ENCODE measurements around the gene ZFYVE28. TPM values are rescaled to one million over a fixed set of nuclear protein-coding genes. Genes with fewer than 3 reads are reported as not detected.
A peak's percentile ranks its signal among the peaks of the same experiment; 100 is the strongest.

The ZFYVE28 gene
- total RNA-seq, 1 donor from 2014 or later = 5.9 TPM

DNA sequence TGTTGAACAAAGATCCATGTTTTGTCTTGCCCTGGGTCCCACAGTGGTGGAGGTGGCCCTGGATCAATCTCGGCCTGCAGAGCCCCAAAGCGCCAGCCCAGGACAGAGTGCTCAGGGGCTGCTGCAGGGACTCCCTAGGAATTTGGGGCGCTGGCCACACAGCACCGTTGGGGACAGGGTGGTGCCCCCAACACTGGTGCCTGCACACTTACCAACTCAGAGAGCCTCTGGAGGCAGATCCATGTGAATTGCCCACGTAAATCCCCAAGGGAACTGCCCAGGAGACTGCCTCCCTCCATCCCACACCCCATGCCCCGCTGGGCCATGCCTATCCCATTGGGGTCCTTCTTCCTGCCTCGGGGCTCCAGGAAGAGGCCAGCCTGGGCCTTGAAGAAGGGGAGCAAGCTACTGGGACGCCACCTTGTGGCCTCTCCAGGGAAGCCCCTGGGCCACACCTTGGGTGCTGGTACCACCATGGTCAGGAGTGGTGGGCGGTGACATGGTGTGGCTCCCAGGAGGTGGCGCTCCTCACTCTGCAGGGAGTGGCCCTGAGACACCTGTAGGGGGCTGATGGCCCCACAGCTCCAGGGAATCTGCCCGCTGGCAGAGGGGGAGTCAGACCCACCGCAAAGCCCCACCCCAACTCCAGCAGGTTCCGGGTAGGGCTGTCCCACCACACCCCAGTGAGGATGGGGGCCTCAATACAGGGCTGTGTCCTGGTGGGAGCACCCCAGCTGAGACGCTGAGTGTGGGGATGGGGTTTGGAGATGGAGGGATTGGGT, 23.1 kb upstream of the ZFYVE28 start:
- H3K27ac Mint-ChIP-seq = no peak overlapping the region
- no peaks in the 10 kb centered on the region for H3K36me3 Mint-ChIP-seq (ENCODE audit: low read depth)
- DNase-seq (peak; percentile 61), ATAC-seq (ENCODE audit: low read depth) (peak; percentile 100)
- H3K27me3 Mint-ChIP-seq = no peaks in the 10 kb centered on the region
- intact Hi-C loops (cut with micrococcal nuclease) = loop anchor here (1.0 to 2.0 kb wide), 7 partner anchors 21 to 221 kb away; partner anchors contain the start of genes CFAP99, RNF4 and ZFYVE28
- ChIA-PET POLR2A (interaction anchor here (0.6 to 0.7 kb wide), 2 partner anchors 94 kb away, joined by 3 read pairs; no protein-coding TSS in a partner anchor), CTCF (interaction anchor here (1.0 to 5.3 kb wide), 10 partner anchors 21 to 222 kb away, joined by 3 to 39 read pairs (median 4); partner anchors contain the start of genes FAM193A and RNF4)
- H3K4me3 Mint-ChIP-seq = no peak overlapping the region
- H3K4me1 Mint-ChIP-seq = peaks cover 4% of the 10 kb centered on the region
- no peak for TF ChIP-seq CTCF (IDR thresholded peaks at IDR 0.05)
- no peaks in the 10 kb centered on the region for H3K9me3 Mint-ChIP-seq

GRCh38 chr4:2438822-2439718, 20.6 kb upstream of the ZFYVE28 start:
- no peak overlapping the region for H3K4me3 Mint-ChIP-seq
- no peak for TF ChIP-seq CTCF (IDR thresholded peaks at IDR 0.05)
- DNase-seq (no peak), ATAC-seq (ENCODE audit: low read depth) (no peak)
- no peaks in the 10 kb centered on the region for H3K9me3 Mint-ChIP-seq
- H3K36me3 Mint-ChIP-seq (ENCODE audit: low read depth) = no peaks in the 10 kb centered on the region
- no peak overlapping the region for H3K27ac Mint-ChIP-seq
- H3K27me3 Mint-ChIP-seq = no peaks in the 10 kb centered on the region
- ChIA-PET CTCF (no interaction called here), POLR2A (no interaction called here)
- H3K4me1 Mint-ChIP-seq = peaks cover 4% of the 10 kb centered on the region
- intact Hi-C loops (cut with micrococcal nuclease) = no loop called here

DNA sequence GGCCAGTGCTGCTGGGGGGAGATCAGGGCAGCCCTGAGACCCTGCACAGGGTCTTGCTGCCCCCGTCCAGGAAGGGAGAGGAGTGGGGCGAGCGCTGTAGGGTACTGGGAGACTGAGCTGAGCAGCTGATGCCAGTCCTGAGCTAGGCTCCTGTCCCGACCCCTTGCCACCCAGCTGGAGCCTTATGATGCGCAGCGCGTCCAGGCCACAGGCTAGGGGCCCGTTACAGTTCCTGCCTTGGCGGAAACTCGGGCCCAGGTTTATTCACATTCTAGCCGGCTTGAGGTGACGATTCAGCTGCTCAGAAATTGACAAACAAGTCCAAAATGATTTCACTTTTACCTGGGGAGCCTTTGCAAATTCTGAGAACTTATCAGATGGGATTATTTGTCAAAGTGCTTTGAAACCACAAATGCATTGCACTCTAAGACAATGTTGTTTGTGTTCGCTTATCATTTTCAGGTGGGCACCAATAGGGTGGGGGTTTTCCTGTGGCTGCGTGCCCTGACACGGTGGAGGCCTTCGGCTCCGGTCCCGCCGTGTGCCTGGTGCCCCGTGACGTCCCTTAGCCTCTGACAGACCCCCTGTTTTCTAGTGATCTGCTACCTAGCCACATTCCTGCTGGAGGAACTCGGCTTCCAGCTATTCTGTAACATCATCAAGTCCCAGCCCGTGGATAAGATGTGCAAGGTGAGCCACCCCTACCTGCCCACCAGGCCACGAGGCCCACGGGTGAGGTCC, 19.2 kb upstream of the ZFYVE28 start:
- Mint-ChIP-seq H3K9me3 (no peaks in the 10 kb centered on the region), H3K4me1 (peaks cover 4% of the 10 kb centered on the region), H3K4me3 (no peak overlapping the region), H3K36me3 (ENCODE audit: low read depth) (no peaks in the 10 kb centered on the region), H3K27me3 (no peaks in the 10 kb centered on the region), H3K27ac (no peak overlapping the region)
- ChIA-PET POLR2A (no interaction called here), CTCF (no interaction called here)
- ATAC-seq (ENCODE audit: low read depth) (no peak), DNase-seq (no peak)
- TF ChIP-seq CTCF (IDR thresholded peaks at IDR 0.05) = no peak
- intact Hi-C loops (cut with micrococcal nuclease) = no loop called here

DNA sequence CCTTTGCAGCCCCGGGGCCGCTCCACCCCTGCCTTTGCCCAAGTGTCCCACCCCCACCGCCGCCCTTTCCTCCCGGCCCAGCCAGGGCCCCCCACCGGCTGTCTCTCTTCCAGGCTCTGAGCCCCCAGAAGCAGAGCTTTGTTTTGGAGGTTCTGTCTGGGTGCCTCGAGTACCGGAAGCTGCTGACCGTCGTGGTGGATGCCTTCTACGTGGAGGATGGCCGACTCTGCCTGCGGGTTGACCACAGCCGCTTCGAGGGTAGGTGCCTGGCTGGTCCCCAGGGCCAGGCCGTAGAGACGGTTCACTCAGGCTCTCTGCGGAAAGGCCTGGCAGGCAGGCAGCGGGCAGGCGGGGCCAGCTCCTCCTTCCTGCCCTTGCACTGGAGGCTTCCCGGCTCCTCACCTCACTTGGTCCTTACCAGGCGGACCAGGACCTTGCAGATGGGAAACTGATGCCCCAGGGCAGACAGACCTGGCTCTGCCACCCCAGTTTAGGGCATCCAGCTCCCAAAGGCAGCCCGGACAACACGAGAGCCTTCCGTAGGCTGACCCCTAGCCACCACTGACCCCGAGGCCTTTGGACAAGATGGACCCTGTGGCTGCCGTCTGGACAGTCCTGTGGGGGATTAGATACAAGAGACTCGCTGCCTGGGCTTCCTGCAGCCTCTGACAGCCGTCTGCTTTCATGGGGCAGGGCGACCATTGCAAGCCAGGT, 18.5 kb upstream of the ZFYVE28 start:
- Mint-ChIP-seq H3K36me3 (ENCODE audit: low read depth) (no peaks in the 10 kb centered on the region), H3K4me3 (no peak overlapping the region), H3K9me3 (no peaks in the 10 kb centered on the region), H3K27me3 (no peaks in the 10 kb centered on the region), H3K4me1 (peaks cover 4% of the 10 kb centered on the region), H3K27ac (no peak overlapping the region)
- ChIA-PET CTCF (no interaction called here), POLR2A (interaction anchor here (0.5 to 0.6 kb wide), 2 partner anchors 174 to 428 kb away, joined by 3 to 4 read pairs; partner anchors contain the start of gene NELFA)
- DNase-seq (no peak), ATAC-seq (ENCODE audit: low read depth) (no peak)
- intact Hi-C loops (cut with micrococcal nuclease) = no loop called here
- no peak for TF ChIP-seq CTCF (IDR thresholded peaks at IDR 0.05)

All from activated B cell treated with CpG ODN at 0.5 μM for 24 hours (primary cell).